ENCODE measurements around the gene PLA2G4A.

DNA sequence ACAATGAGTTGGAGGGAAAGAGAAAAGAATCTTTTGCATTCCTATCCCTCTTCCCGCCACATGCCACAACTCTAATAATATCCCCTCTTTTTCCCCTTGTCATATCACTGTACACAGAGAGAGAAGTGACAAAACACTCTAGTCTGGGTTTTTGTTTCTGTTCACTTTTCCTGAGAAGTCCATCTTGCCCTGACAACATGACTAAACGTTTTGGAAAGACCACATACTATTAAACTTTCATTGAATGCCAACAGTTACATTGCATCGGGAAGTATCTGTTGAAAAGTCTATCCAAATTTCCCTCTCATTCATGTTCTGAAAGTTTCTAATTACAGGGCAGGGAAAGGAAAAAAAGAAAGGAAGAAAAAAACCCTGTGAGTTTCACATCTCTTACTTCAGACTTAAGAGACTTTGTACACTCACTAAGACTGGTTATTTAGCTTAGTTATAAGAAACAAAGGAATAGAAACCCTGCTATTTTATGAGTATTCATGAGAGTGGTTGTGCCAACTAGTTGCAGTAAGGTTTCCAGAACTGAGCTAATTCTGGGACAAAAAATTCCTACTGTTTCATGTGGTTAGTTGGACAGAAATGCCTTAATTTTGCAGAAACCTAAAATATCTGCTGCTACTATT is 16.9 kb downstream of the PLA2G4A start:
- TF ChIP-seq, protein P1, sequence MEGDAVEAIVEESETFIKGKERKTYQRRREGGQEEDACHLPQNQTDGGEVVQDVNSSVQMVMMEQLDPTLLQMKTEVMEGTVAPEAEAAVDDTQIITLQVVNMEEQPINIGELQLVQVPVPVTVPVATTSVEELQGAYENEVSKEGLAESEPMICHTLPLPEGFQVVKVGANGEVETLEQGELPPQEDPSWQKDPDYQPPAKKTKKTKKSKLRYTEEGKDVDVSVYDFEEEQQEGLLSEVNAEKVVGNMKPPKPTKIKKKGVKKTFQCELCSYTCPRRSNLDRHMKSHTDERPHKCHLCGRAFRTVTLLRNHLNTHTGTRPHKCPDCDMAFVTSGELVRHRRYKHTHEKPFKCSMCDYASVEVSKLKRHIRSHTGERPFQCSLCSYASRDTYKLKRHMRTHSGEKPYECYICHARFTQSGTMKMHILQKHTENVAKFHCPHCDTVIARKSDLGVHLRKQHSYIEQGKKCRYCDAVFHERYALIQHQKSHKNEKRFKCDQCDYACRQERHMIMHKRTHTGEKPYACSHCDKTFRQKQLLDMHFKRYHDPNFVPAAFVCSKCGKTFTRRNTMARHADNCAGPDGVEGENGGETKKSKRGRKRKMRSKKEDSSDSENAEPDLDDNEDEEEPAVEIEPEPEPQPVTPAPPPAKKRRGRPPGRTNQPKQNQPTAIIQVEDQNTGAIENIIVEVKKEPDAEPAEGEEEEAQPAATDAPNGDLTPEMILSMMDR (IDR thresholded peaks at IDR 0.05): no peak
- TF ChIP-seq POLR2A (IDR thresholded peaks at IDR 0.05) (no peak), EP300 (IDR thresholded peaks at IDR 0.05) (no peak)
